NCI-H1048 (cell line): ENCODE data around the gene SYNJ2.

Experiments used
- DNase-seq: peaks from one replicate; lab custom pipeline; 2025; lab: John Stamatoyannopoulos, UW

SYNJ2 gene

GRCh38 chr6:158014505-158015187 is 33.0 kb downstream of the SYNJ2 start:
- no peak for DNase-seq

GRCh38 chr6:158015188-158015506 is 33.5 kb downstream of the SYNJ2 start:
- DNase-seq: no peak

- no peak for DNase-seq
These were observed 35.1 kb downstream of the SYNJ2 start for GRCh38 chr6:158016571-158017383.

GRCh38 chr6:158017621-158018040 is 36.0 kb downstream of the SYNJ2 start:
- DNase-seq: no peak

- no peak for DNase-seq
These were observed 36.5 kb downstream of the SYNJ2 start for GRCh38 chr6:158018041-158018771.

DNA sequence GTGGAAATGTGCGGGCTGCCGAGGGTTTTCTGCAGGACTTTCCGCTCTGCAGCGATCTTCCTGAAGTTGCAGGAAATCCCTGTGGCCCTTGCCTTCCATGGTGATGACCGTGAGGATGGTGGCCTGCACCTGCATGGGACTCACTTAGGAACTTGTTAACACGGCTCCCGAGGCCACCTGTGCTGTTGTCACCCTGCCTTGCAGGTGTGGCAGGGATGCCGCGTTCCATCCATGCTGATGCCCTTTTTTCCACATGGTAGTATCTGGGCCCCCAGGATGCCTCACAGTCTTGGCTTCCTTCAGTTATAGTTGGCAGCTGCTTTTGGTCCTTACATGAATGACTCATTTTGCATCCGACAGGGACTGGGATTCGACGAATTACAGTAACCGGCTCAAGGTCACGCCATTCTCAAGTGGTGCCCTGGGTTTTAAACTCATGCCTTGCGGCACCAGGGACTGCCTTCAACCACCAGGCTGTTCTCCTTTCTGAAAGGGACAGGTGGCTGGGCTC is 37.2 kb downstream of the SYNJ2 start:
- no peak for DNase-seq

GRCh38 chr6:158019416-158019815 is 37.8 kb downstream of the SYNJ2 start:
- no peak for DNase-seq

DNA sequence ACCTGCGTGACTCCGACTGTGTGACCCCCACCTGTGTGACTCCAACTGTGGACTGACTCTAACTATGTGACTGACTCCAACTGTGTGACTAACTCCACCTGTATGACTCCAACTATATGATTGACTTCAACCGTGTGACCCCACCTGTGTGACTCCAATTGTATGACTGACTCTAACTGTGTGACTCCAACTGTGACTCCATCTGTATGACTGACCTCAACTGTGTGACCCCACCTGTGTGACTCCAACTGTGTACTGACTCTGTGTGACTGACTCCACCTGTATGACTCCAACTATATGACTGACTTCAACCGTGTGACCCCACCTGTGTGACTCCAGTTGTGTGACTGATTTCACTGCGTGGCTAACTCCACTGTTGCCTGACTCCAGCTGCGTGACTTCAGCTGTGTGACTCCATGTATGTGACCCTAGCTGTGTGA is 38.6 kb downstream of the SYNJ2 start:
- no peak for DNase-seq

DNA sequence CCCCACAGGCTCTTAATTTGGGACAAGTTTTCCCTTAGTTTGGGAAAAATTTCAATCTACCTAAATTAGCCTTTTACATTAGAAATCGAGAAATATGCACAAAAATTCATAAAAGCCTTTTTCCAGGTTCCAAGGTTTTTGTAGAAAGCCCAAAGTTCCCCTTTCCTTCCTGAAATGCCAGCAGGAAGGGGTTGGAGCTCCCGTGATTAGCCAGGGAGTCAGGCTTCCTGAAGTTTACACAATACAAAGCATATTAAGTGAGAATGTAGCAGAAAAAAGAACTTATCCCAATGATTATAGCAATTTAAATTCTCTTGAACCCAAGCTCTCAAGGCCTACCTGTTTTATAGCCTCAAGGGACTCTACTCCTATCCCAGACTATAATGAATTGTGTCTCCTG is 39.1 kb downstream of the SYNJ2 start:
- no peak for DNase-seq

GRCh38 chr6:158021376-158021775 is 39.7 kb downstream of the SYNJ2 start:
- DNase-seq: no peak

DNA sequence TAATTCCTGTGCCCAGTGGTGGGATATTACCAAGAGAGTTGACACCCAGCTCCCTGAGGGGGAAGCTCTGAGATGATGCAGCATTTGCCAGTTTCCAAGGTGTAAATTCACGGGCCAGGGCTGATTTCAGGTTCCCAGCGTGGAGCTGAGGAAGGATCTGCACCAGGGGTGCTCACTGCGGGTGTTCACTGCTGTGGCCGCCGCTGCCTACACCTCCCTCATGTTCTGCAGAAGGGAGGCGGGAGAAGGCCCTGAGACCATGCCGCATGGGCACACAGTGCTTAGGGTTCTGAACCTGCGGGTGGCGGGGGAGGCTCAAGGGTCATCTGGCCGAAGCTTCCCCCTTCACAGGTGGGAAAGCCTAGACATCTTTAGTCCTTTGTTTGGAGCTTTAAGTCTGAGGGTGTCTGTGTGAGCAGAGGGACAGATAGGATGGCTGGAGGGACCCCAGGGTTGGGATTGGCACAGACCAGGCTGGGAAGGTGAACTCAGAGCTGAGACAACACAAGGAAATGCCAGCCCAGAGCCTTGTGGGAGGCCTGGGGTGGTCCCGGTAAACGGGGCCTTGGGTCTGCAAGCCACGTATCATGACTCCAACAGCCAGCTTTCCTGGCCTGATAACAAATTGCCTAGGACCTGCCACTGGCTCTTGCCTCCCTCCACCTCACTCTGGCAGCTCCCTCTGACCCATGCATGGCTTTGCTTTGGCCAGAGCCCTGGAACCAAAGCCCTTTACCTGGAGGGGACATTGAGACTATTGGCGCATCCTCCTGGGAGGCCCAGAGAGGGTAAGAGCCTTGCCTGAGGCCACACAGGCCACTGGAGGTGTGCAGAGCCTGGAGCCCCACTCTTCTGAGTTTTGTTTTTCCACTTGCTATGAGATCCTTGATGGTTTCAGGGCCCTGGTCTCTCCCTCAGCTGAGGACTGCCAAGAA is 40.4 kb downstream of the SYNJ2 start:
- no peak for DNase-seq

DNA sequence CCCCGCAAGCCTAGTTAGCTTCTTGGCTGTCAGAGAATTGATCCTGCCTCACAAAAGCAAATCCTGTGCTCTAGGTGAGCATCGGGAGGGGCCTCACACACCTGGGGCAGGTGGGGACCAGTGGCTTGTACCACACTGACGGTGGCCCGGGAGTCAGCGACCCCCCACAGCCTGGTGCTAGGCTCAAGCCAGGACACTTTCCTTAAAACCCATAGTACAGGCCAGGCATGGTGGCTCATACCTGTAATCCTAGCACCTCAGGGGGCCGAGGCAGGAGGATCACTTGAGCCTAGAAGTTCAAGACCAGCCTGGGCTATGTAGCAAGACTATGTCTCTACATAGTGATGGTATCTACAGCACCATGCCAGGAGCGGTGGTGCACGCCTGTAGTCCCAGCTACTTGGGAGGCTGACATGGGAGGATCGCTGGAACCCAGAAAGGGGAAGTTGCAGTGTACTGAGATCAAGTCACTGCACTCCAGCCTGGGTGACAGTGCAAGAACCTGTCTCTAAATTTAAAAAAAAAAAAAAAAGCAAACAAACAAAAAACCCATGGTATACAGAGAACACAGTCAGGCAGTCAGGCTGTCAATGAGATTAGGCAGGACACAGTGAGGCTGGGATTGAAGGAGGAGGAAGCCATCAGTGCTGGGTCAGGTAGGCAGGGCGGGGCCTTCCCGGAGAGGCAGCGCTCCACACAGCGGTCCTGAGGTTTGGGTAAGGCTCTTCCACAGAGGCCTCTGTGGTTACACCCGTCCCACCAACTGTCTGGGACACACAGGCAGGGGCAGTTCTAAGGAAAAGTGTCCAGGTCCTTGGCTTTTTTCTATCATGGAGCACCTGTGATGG is 41.3 kb downstream of the SYNJ2 start:
- no peak for DNase-seq

DNA sequence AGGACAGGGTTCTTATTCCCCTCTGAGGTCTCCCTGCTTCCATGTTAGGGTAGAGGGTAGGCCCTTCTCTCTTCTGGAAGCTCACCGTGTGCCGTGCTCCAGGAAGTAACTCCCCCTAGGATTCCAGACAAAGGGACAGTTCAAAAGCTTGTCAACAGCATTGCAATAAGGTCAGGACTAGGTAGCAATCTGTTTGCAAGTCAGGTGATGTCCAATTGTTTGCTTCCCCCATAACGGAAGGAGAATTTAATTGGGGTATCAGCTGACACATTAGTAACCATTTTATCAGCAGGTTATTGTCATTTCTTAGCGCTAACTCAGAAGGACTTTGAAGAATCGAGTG is 41.9 kb downstream of the SYNJ2 start:
- no peak for DNase-seq

- no peak for DNase-seq
These were observed 43.1 kb downstream of the SYNJ2 start for GRCh38 chr6:158024566-158025297.

DNA sequence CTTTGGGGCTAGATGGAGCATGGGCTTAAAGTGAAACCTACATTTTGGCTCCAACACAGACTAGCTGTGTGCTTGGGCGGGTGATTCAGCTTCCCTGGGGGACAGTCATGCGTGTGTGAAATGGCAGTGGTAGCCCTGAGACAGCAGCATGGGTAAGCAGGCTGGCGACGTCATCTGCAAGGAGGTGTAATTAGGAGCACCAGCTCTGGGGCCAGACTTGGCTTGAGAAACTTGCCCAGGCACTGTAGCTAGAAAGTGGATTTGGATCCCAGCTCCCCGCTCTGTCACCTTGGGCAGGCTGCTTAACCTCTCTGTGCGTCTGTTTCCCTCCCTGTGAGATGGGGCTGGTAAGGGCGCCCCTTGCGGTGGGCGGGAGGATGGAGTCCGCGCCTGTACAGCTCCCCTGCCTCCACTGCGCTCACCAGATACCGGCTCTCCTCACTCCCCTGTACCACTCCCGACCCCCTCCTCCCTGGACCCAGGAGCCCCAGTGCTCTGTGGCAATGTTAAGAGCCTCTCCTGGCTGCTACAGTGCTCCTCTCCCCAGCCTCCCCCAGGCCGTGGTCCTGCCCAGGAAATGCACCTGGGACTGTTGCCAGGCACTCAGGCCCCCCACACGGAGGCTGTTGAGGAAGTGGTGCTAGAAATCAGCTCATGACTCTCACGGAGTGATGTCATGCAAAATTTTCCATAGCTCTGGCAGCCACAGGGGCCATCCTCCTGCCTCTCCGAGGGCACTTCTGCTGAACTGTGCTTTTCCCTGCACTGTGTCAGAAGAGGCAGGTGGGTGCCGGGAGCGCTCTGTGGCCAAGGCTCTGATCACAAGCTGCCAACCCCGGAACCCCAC is 44.6 kb downstream of the SYNJ2 start:
- peak; percentile 29 for DNase-seq

DNA sequence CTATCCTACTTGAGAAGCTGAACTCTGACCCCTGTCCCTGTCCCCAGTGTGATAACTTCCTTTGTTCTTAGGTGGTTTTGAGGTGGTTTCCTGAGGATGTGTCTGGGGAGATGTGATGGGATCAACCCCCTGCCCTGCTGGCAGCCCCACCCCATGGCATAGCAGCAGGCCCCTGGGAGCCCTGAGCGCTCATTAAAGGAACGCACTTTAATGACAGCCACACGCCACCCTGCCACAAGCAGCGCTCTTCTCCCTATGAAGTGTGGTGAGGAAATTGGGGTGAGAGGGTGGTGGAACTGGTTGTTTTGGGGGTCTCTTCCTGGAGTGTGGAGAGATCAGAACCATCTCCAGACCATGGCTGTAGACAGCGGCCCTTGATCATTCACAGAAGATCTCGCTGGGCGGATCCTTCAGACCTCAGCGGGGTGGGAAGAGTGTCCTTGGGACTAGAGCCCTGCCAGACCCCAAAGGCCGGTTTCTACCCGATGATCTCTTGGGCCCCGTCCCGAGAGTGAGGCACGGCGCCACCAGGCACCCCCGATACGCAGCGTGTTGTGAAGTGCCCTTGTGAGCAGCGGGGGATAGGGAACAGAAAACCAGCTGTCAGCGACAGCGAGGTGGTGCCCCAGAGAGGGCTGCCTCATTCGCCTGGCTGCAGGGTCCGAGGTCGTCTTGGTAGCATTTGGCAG is 45.4 kb downstream of the SYNJ2 start:
- DNase-seq: no peak

- DNase-seq: no peak
These were observed 46.1 kb downstream of the SYNJ2 start for GRCh38 chr6:158027590-158028285.

- DNase-seq: no peak
These were observed 46.8 kb downstream of the SYNJ2 start for GRCh38 chr6:158028421-158028820.
